Lower leg skin (tissue), 4 donors: ENCODE measurements around the gene TSC2. TPM values are rescaled to one million over a fixed set of nuclear protein-coding genes. Genes with fewer than 3 reads are reported as not detected.

Source experiments
- DNase-seq, 2 donors: peaks; one replicate each; pipeline ENCODE4 v3.0.0-alpha.2; 2019; ENCODE audit warnings: low spot score in 2 of 2
- H3K4me3 ChIP-seq: fragments of 200-600 bp; sonication (generic); 2 replicates; pipeline ENCODE4 v1.5.1; 2017; ENCODE audit warnings: mild to moderate bottlenecking, low read depth; ENCODE audit not compliant: poor library complexity, severe bottlenecking
- CTCF ChIP-seq, 3 donors: fragments of 450-650 bp; IDR thresholded peaks; one replicate each; pipeline ENCODE4 v1.5.1; 2016; ENCODE audit warnings: antibody characterized with exemption in 3 of 3, mild to moderate bottlenecking in 3 of 3, moderate library complexity in 2 of 3
- POLR2A ChIP-seq, 2 donors: fragments of 450-650 bp; IDR thresholded peaks; one replicate each; pipeline ENCODE4 v1.6.1; 2016 to 2017; ENCODE audit warnings: antibody characterized with exemption in 2 of 2, mild to moderate bottlenecking in 1 of 2, moderate library complexity in 1 of 2
- WGBS, 2 donors: methylation state at CpG; one replicate each; pipeline ENCODE4 v1.1.5; 2018; 5-methylcytosine and 5-hydroxymethylcytosine counted together
- intact Hi-C: fragments of 100-400 bp; cut with DNase I; formaldehyde crosslinking; loops from one replicate; pipeline ENCODE4 v1.15.0; 2023; ENCODE audit warnings: low total_unique reads
- total RNA-seq, 4 donors: library from RNA; depleted of rRNA; stranded (reverse); fragments of >200 nt; gene quantifications; one replicate each; pipeline ENCODE4 v1.1.0, GENCODE V29; 2016

The TSC2 gene
- total RNA-seq, 4 donors from 2014 or later, result 56.7 to 130 (median 65.1) TPM

DNA sequence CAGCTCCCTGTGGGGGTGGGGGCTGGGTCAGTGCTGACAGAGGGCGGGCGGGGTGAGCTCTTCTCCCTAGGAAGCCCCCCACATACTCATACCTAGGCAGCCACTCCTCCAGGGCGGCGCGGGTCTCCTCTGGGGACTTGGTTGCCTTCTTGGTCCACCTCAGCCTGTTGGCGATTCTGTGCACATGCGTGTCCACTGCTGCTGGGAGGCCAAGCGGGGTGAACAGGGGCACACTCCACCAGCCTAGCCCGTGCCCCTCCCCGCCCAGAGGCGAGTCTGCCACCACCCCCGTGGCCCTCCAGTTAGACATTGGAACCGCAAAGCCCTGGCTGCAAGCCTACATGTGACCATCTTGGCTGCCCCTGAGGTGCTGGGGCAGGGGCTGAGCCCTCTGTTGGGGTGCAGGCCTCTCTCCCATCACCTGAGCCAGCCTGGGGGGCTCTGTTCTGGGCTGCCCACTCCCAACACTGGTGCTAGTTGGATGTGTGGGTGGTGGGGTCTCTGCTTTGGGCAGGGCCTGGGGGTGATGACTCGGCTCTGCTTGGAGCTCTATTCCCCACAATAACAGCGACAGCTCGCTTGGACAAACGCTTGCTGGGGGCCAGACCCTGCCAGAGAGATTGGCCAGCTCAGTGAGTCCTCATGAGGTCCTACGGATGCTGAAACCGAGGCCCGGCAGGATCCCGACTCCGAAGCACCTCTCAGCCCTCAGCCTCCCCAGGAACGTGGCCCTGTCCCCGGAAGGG lies 7.6 kb upstream of the TSC2 start:
- TF ChIP-seq POLR2A (IDR thresholded peaks at IDR 0.05) (no peak), CTCF (IDR thresholded peaks at IDR 0.05) (no peak)
- H3K4me3 ChIP-seq, result no peak overlapping the region
- WGBS, 2 donors, result 85 to 86% methylated on average over 17 to 22 of the region's 24 CpGs
- DNase-seq, result no peak
- intact Hi-C loops, result no loop called here

GRCh38 chr16:2040787-2041522 lies 6.8 kb upstream of the TSC2 start:
- no peak overlapping the region for H3K4me3 ChIP-seq
- TF ChIP-seq POLR2A (IDR thresholded peaks at IDR 0.05) (no peak), CTCF (IDR thresholded peaks at IDR 0.05) (no peak)
- intact Hi-C loops, result no loop called here
- no peak for DNase-seq
- WGBS, 2 donors, result 81 to 85% methylated on average over 19 to 20 of the region's 20 CpGs

GRCh38 chr16:2042171-2042985 lies 5.4 kb upstream of the TSC2 start:
- no peak for TF ChIP-seq CTCF (IDR thresholded peaks at IDR 0.05)
- TF ChIP-seq POLR2A (IDR thresholded peaks at IDR 0.05), result no peak
- WGBS, 2 donors, result 83 to 85% methylated on average over 10 of the region's 22 CpGs
- intact Hi-C loops, result no loop called here
- H3K4me3 ChIP-seq, result no peak overlapping the region
- no peak for DNase-seq

- no peak for DNase-seq
- intact Hi-C loops, result no loop called here
- no peak overlapping the region for H3K4me3 ChIP-seq
- TF ChIP-seq POLR2A (IDR thresholded peaks at IDR 0.05), result no peak
- no peak for TF ChIP-seq CTCF (IDR thresholded peaks at IDR 0.05)
- 89 to 92% methylated on average over 7 to 11 of the region's 11 CpGs for WGBS, 2 donors
Measured at GRCh38 chr16:2042986-2043666, 4.7 kb upstream of the TSC2 start.

GRCh38 chr16:2043667-2044451 lies 3.9 kb upstream of the TSC2 start:
- intact Hi-C loops, result no loop called here
- no peak for DNase-seq
- TF ChIP-seq POLR2A (IDR thresholded peaks at IDR 0.05) (no peak), CTCF (IDR thresholded peaks at IDR 0.05) (no peak)
- 64 to 66% methylated on average over 18 to 25 of the region's 26 CpGs for WGBS, 2 donors
- H3K4me3 ChIP-seq, result no peak overlapping the region
